GM18858 (cell line): ENCODE measurements around the gene ITGB3.
"Not testable (repeated sequence)": the region's sequence is repeated elsewhere in the genome, so short reads cannot be mapped to it uniquely, and the experiment has no call there.

Experiments
- ATAC-seq: cut with Tn5 transposase; IDR thresholded peaks from one replicate; pipeline ENCODE4 v1.9.1; 2021; ENCODE audit not compliant: unreplicated experiment

Gene ITGB3

DNA sequence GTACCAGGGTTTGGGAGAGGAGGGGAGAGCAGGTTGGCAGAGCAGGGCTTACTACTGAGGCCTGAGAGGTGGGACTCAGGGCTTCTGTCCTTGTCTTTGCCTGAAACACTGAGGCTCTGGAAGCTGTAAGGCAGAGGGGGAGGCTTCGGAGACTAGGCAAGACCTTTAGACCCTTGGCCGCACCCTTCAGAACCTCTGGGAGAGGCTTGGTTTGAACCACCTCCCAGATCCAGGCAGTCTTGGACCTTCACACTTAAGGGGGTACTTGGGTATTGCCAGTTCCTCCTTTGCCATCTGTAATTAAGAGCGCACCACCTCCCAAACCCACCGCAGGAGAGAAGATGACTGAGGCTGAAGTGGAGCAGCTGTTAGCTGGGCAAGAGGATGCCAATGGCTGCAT, 31.6 kb upstream of the ITGB3 start:
- no peak for ATAC-seq

GRCh38 chr17:47223007-47223406, 30.6 kb upstream of the ITGB3 start:
- ATAC-seq: no peak

GRCh38 chr17:47223460-47223859, 30.2 kb upstream of the ITGB3 start:
- no peak for ATAC-seq

DNA sequence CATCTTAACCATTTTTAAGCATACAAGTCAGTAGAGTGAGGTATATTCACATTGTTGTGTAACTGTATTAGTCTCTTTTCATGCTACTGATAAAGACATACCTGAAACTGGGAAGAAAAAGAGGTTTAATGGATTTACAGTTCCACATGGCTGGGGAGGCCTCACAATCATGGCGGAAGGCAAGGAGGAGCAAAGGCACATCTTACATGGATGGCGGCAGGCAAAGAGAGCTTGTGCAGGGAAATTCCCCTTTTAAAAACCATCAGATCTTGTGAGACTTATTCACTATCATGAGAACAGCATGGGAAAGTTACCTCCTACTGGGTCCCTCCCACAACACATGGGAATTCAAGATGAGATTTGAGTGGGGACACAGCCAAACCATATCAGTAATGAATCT, 29.6 kb upstream of the ITGB3 start:
- ATAC-seq: not testable (repeated sequence)

GRCh38 chr17:47224966-47225365, 28.7 kb upstream of the ITGB3 start:
- ATAC-seq: no peak

DNA sequence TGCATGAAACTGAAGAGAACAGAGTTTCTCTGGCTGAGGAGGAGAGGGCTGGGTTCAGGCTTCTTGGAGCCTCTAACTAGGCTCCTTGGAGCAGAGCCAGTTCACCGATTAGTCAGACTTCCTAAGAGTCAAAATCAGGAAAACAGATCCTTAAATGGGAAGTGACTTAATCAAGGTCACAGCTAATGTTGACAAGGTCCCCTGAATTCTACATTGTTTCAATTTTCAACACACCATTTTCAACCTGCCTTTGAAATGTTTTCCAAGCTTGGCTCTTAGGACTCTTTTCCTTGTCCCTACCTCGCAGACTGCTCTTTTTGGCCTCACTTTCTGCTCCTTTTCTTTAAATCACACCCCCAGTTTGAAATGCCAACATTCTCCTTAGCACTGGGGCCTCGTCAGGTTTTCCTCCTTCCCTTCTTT, 28.2 kb upstream of the ITGB3 start:
- no peak for ATAC-seq

DNA sequence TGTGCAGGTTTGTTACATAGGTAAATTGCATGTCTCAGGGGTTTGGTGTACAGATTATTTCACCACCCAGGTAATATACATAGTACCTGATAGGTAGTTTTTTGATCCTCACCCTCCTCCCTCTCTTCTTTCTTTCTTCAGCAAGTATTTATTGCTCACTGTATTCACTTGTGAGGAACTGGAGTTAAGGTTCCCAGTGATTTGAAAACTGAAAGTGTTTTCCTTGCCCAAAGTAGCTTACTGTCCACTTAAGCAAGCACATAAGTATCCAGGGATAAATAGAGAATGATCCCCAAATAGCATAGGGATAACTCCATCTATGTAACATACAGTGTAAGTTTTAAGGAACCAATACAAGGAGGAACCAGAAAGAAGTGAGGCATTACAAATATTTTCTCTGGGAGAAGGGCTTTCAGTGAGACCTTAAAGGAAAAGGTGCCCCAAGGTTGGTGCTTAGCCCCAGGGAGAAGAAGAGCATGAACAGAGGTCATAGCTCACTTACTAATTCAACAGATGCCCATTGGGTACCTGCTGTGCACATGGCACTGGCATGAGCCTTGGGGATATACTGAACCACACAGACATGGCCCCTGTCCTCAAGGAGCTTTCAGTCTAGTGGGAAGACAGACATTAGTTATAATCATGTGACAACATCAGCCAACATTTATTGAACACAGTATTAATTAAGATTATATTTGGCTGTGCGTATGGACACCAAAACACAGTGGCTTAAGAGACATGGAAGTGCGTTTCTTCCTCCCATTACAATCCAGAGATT, 27.5 kb upstream of the ITGB3 start:
- ATAC-seq: no peak

- no peak for ATAC-seq
These were observed 25.8 kb upstream of the ITGB3 start for GRCh38 chr17:47227862-47228261.

- no peak for ATAC-seq
These were observed 23.8 kb upstream of the ITGB3 start for GRCh38 chr17:47229535-47230443.

DNA sequence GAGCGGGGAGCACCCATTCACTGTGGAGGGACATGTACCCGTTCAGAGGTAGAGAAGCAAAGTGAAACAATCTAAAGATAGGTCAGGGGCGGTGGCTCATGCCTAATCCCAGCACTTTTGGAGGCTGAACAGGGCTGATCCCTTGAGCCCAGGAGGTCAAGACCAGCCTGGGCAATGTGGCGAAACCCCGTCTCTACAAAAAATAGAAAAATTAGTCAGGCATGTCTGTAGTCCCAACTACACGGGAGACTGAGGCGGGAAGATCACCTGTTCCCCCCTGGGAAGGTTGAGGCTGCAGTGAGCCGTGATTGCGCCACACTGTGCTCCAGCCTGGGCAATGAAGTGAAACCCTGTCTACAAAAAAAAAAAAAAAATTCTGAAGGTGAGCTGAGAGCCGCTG, 22.8 kb upstream of the ITGB3 start:
- ATAC-seq: no peak

GRCh38 chr17:47231334-47231733, 22.3 kb upstream of the ITGB3 start:
- no peak for ATAC-seq

GRCh38 chr17:47231866-47232265, 21.8 kb upstream of the ITGB3 start:
- no peak for ATAC-seq

GRCh38 chr17:47232465-47232864, 21.2 kb upstream of the ITGB3 start:
- ATAC-seq: no peak

- no peak for ATAC-seq
These were observed 18.1 kb upstream of the ITGB3 start for GRCh38 chr17:47235506-47235905.

- no peak for ATAC-seq
These were observed 17.7 kb upstream of the ITGB3 start for GRCh38 chr17:47235923-47236322.

DNA sequence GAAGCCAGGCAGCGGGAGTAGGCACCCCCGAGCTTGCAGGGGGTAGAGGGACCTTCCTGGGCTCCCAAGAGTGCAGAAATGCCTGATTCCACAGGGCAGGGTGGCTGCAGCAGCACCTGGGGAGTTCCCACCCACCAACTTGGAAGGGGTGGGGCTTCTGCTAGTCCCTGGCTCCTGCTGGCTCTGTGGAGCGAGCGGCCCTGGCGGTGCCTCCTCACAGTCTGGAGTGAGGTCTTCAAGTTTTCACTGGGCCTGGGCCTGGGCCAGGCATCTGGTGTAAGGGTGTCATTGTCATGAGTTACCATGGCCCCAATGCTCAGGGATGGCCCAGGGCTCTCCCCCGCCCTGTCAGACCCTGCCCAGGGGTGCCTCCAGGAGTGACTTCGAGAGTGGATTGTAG, 15.8 kb upstream of the ITGB3 start:
- no peak for ATAC-seq

DNA sequence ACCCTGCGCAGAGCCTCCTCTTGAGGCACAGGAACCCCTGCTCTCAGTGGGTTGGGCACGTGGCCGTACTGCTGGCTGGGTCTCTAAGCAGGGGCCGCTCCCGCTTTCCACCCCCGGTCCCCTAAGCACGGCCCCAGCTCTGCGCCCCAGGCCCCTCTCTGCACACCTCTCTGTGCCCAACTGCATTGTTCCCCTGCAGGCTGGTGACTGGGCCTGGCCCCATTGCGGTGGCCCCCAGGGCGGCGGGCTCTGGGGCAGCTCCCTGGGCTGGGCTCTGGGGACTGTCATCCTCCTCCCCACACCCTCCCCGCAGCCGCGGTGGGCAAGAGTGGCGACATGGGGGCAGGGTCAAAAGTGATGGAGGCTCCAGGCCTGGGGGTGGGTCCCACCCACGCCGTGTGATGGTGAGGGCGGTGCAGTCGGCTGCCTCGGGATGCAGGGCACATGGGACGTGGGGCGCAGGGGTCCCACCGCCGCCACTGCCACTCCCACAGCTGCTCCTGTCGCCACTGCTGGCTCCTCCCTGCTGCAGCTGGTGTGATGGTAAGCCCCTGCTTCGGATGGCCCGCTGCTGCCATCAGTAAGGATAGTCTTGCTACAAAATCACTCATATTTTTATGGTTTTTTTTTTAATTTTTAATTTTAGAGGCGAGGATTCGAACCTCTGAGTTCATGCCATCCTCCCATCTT, 15.2 kb upstream of the ITGB3 start:
- ATAC-seq: no peak

GRCh38 chr17:47239619-47239966, 14.0 kb upstream of the ITGB3 start:
- ATAC-seq: no peak

GRCh38 chr17:47239967-47240651, 13.5 kb upstream of the ITGB3 start:
- no peak for ATAC-seq

DNA sequence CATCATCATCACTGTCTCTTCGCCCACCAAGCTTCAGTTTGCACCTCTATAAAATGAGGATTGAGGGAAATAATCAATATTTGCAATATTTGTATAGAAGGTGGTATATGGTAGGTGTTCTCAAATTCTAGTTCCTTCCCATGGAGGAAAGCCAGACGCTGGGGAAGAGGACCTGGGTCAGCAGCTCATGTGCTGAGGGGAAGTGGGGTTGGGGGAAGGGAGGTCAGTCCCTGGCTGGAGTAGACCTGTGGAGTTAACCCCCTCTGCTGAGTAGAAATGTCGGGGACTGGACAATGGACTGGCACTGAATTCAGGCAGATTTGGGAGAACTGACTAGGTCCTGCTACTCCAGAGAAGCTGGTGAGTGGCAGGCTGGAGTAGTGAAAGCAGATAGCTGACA, 12.8 kb upstream of the ITGB3 start:
- ATAC-seq: no peak

DNA sequence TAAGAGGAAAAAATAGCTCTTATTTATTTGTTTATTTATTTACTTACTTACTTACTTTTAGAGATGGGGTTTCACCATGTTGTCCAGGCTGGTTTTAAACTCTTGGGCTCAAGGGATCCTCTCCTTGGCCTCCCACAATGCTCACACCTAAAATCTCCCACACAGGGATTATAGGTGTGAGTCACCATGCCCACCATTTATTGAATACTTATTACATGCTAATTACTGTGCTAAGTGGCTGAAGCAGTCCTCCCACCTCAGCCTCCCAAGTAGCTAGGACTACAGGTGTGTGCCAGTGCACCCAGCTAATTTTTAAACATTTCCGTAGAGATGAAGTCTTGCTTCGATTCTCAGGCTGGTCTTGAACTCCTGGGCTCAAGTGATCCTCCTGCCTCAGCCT, 11.0 kb upstream of the ITGB3 start:
- ATAC-seq: no peak
